Endothelial cell of umbilical vein (primary cell): ENCODE data around the gene PITPNM1.

Experiments used
- EZH2 ChIP-seq: IDR thresholded peaks from 2 replicates; pipeline ENCODE4 v1.6.1; 2012; ENCODE audit warnings: borderline replicate concordance, low read depth, mild to moderate bottlenecking, moderate library complexity, low read length, inconsistent platforms; ENCODE audit not compliant: severe bottlenecking
- FOS ChIP-seq: IDR thresholded peaks from 2 replicates; pipeline ENCODE4 v1.6.1; 2011; ENCODE audit warnings: mild to moderate bottlenecking, low read length, moderate library complexity, borderline replicate concordance; ENCODE audit not compliant: insufficient read depth
- MYC ChIP-seq: IDR thresholded peaks from one replicate; pipeline ENCODE4 v1.6.1; 2011; ENCODE audit warnings: mild to moderate bottlenecking, low read depth, low read length
- POLR2AphosphoS5 ChIP-seq: IDR thresholded peaks from 2 replicates; pipeline ENCODE4 v1.6.1; 2012; ENCODE audit warnings: low read depth, mild to moderate bottlenecking, control low read depth, low read length, moderate library complexity; ENCODE audit not compliant: insufficient read depth
- TF ChIP-seq, protein P1 (sequence below), 2 donors: IDR thresholded peaks; 1 replicate in 1 of 2; 2 replicates in 1 of 2; pipeline ENCODE4 v1.5.1; 2011; ENCODE audit warnings: low read length in 2 of 2, mild to moderate bottlenecking in 2 of 2, moderate library complexity in 2 of 2, control low read depth in 1 of 2, inconsistent platforms in 1 of 2, low read depth in 1 of 2; ENCODE audit not compliant: insufficient read depth in 1 of 2; ENCODE audit errors: extremely low read depth in 1 of 2
- TF ChIP-seq, protein P2 (sequence below): IDR thresholded peaks from 2 replicates; pipeline ENCODE4 v1.6.1; 2011; ENCODE audit not compliant: insufficient read depth, insufficient read length

DNA sequence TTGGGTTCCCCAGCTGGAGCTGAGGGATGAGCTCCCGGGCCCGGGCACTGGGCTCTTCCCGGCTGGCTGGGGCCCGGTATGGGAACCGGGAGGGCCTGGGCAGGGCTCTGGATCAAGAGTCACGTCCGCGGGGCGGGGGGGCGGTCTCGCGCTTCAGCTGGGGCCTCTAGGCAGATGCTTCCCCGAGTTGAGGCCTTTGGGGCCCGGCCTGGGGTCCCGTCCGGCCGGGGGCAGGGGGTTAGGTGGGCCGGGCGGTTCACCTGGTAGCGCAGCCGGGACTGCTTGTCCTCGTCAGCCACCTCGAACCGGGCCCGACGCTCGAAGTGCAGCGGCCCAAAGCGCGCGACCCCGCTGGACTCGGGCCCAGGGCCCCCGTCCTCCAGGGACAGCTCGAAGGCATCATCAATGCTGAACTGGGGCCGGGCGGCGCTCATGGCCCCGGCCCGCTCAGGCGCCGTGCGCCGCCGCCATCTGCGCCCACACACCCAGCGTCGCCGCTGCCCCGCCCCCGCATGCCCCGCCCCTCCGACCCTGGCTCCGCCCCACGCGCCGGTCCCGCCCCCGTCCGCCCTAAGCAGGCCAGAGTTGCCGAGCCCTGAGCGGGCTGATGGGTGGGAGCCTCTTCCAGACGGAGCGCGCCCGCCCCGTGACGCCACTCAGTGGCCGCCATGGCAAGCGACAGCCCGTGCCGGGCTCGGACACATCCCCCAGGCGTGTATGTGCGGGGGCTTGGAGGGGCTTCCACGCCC, 36.2 kb downstream of the PITPNM1 start, which contains the start of gene TMEM134:
- TF ChIP-seq POLR2AphosphoS5: peak; percentile 93
- TF ChIP-seq, protein P1, sequence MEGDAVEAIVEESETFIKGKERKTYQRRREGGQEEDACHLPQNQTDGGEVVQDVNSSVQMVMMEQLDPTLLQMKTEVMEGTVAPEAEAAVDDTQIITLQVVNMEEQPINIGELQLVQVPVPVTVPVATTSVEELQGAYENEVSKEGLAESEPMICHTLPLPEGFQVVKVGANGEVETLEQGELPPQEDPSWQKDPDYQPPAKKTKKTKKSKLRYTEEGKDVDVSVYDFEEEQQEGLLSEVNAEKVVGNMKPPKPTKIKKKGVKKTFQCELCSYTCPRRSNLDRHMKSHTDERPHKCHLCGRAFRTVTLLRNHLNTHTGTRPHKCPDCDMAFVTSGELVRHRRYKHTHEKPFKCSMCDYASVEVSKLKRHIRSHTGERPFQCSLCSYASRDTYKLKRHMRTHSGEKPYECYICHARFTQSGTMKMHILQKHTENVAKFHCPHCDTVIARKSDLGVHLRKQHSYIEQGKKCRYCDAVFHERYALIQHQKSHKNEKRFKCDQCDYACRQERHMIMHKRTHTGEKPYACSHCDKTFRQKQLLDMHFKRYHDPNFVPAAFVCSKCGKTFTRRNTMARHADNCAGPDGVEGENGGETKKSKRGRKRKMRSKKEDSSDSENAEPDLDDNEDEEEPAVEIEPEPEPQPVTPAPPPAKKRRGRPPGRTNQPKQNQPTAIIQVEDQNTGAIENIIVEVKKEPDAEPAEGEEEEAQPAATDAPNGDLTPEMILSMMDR (IDR thresholded peaks at IDR 0.05; ENCODE audit: extremely low read depth in 1 of 2, insufficient read depth in 1 of 2, low read depth in 1 of 2, low read length in 2 of 2): peak; percentile 27 to 65
- no peak for TF ChIP-seq MYC
- TF ChIP-seq, protein P2, sequence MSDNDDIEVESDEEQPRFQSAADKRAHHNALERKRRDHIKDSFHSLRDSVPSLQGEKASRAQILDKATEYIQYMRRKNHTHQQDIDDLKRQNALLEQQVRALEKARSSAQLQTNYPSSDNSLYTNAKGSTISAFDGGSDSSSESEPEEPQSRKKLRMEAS: no peak
- no peak for TF ChIP-seq FOS
- TF ChIP-seq EZH2: no peak
